ACC112 (cell line): Measurements from ENCODE around the gene DOCK9.
A peak's percentile ranks its signal among the peaks of the same experiment; 100 is the strongest.

Experiments used
- H2AFZ ChIP-seq: fragments of 200-600 bp; sonication (generic); one replicate; pipeline ENCODE4 v1.6.0; 2017; ENCODE audit warnings: antibody characterized with exemption, low read length; ENCODE audit not compliant: unreplicated experiment
- H3K27ac ChIP-seq: fragments of 200-600 bp; sonication (generic); 2 replicates; pipeline ENCODE4 v1.5.1; 2014; ENCODE audit warnings: low read depth, mild to moderate bottlenecking, antibody characterized with exemption, low read length, moderate library complexity
- H3K27me3 ChIP-seq: fragments of 200-600 bp; sonication (generic); 2 replicates; pipeline ENCODE4 v1.6.1; 2014; ENCODE audit warnings: mild to moderate bottlenecking, antibody characterized with exemption, low read length, moderate library complexity, mixed read lengths; ENCODE audit not compliant: insufficient read depth
- H3K36me3 ChIP-seq: fragments of 200-600 bp; sonication (generic); 2 replicates; pipeline ENCODE4 v1.6.1; 2016; ENCODE audit warnings: mild to moderate bottlenecking, antibody characterized with exemption, low read length, moderate library complexity, mixed read lengths; ENCODE audit not compliant: insufficient read depth
- H3K4me1 ChIP-seq: fragments of 200-600 bp; sonication (generic); one replicate; pipeline ENCODE4 v1.6.1; 2016; ENCODE audit warnings: low read length, mixed read lengths; ENCODE audit not compliant: insufficient read depth, unreplicated experiment, control insufficient read depth
- H3K4me3 ChIP-seq: fragments of 200-600 bp; sonication (generic); 2 replicates; pipeline ENCODE4 v1.5.1; 2014; ENCODE audit warnings: mild to moderate bottlenecking, low read depth, low read length
- H3K79me2 ChIP-seq: fragments of 200-600 bp; sonication (generic); one replicate; pipeline ENCODE4 v1.6.0; 2016; ENCODE audit warnings: low read length; ENCODE audit not compliant: control insufficient read depth, unreplicated experiment, insufficient read depth

The DOCK9 gene

DNA sequence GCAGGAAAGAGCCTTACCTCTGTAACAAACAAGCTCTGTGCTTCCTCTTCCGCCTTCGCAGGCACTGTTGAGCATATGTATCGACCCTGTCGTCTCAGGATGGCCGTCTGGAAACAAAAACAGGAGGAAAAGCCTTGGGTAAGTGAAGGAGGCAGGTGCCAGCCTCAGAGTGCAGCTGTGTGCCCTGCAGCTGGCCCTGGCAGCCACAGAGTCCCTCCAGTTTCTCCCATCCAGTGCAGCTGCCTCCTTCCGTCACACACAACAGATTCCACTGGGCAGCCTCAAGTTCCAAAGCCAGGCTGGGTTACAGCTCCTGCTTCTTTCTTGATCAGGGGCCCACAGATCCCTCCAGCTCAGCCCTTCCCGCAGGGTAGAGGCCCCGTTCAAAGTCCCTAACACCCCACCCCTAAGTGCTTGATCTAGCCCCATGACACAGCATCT, 47.7 kb downstream of the DOCK9 start:
- no peak overlapping the region for H2AFZ ChIP-seq
- H3K36me3 ChIP-seq, result no peaks in the 10 kb centered on the region
- H3K27ac ChIP-seq, result no peak overlapping the region
- no peaks in the 10 kb centered on the region for H3K27me3 ChIP-seq
- H3K4me1 ChIP-seq, result peaks cover 11% of the 10 kb centered on the region
- H3K4me3 ChIP-seq, result no peak overlapping the region
- no peaks in the 10 kb centered on the region for H3K79me2 ChIP-seq

DNA sequence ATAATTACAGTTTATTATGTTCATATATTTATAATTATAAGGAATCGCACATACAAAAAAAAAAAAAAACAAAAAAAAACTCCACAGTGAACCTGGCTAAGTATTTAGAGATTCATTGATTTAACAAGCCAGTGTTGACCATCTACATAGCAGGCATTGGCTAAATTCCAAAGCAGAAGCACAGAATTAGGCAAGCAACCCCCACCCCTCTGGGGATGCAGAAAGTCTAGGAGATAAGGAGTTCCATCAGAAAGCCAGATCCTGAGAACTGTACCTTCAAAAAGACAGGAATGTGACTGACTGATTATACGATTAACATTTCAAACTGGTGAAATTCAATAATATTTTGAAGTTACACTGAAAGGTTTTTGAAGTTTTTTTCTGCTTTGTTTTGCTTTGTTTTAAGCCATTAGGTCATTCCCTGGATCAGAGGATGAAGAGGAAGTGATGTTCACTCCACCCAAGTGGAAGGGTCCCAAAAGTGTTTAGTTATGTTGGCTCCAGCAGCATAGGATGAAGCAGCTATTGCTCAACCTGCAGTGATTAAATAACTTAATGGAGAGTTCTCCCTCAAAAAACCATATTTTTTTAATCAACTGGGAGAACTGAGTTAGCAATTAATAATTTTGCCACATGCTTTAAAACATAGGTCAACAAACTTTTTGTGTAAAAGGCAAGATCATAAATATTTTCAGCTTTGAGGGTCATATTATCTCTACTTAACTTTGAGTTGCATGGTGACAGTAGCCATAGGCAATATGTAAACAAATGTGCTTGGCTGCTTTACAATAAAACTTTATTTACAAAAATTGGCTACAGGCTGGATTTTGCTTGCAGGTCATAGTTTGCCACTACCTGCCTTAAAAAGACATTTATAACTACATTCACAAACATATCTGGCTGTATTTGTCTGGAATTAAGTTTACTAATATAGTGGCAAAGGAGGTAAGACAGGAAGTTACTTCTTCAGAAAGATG, 49.6 kb downstream of the DOCK9 start:
- H3K27ac ChIP-seq, result peak overlapping the region; percentile 61
- no peaks in the 10 kb centered on the region for H3K79me2 ChIP-seq
- no peaks in the 10 kb centered on the region for H3K36me3 ChIP-seq
- no peak overlapping the region for H2AFZ ChIP-seq
- H3K4me3 ChIP-seq, result no peak overlapping the region
- no peaks in the 10 kb centered on the region for H3K27me3 ChIP-seq
- peaks cover 11% of the 10 kb centered on the region for H3K4me1 ChIP-seq

DNA sequence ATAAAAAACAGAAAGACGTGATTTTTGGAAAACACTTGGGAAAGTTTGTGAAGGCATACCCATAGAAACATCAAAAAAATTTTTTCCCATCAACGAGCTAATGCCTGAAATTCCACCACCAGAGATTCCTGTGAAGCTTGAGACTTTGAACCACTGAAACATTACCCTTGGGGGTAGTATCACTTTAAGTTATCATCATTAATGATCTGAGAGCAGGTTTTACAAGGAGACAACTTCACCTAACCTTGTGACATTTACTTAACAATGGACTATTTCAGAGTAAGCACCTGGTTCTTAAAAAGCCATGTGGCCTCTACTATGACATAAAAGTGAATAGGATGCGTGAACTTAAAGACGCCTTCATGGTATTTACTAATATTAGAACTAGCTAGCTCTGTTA, 51.9 kb downstream of the DOCK9 start:
- no peak overlapping the region for H2AFZ ChIP-seq
- H3K27me3 ChIP-seq, result no peaks in the 10 kb centered on the region
- H3K36me3 ChIP-seq, result no peaks in the 10 kb centered on the region
- peaks cover 9% of the 10 kb centered on the region for H3K4me1 ChIP-seq
- H3K27ac ChIP-seq, result no peak overlapping the region
- H3K79me2 ChIP-seq, result no peaks in the 10 kb centered on the region
- no peak overlapping the region for H3K4me3 ChIP-seq

DNA sequence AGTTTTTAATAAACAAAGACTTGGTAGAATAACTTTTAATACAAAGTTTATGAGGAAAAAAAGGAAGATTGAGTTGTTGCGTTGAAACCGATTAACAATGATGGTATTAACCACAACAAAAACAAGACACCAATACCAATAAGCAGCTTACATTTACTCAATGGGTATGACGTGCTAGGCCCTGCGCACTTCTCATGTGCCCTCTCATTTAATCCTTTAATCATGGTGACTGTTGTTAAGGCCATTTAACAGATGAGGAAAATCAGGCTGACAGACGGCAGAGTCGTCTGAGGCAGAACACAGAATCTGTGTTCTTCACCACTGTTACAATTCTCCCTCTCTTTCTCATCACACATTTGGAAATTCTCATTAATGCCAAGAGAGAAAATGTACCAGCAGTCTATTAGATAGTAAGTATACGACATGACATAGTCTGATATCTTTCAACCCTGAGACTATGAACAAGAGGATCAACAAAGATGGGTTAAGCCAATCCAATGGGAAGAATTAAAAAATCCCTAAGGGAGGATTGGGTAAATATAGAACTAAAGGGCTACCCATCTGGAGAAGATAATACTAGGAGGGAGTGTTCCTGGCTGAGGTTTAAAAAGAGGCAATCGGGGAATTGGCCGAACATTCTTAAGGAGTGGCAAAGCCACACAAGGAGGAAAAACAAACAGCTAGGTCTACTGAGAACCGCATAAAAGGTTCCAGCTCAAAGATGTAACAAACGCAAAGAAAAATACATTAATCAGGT, 54.0 kb downstream of the DOCK9 start:
- no peak overlapping the region for H3K27ac ChIP-seq
- no peaks in the 10 kb centered on the region for H3K79me2 ChIP-seq
- H3K4me1 ChIP-seq, result peaks cover 9% of the 10 kb centered on the region
- H3K36me3 ChIP-seq, result no peaks in the 10 kb centered on the region
- H3K4me3 ChIP-seq, result no peak overlapping the region
- no peak overlapping the region for H2AFZ ChIP-seq
- no peaks in the 10 kb centered on the region for H3K27me3 ChIP-seq

DNA sequence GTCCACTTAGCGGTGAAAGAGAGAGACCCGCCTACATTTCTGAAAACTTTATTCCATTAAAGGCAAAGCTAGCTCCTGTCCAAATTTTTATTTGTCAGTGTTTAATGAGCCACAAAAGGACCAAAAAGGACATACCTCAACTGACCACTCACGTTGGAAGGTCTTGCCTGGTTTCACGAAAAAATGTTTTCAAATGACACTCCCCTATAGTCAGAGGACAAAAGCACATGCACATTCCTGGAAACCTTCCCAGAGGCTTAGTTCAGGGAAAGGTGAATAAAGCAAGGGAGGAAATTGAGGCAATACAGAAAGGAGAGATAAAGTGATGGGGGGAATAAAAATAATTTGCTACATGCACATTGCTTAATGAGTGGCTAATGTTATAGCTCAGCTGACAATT, 55.6 kb downstream of the DOCK9 start:
- H3K79me2 ChIP-seq, result no peaks in the 10 kb centered on the region
- no peaks in the 10 kb centered on the region for H3K36me3 ChIP-seq

DNA sequence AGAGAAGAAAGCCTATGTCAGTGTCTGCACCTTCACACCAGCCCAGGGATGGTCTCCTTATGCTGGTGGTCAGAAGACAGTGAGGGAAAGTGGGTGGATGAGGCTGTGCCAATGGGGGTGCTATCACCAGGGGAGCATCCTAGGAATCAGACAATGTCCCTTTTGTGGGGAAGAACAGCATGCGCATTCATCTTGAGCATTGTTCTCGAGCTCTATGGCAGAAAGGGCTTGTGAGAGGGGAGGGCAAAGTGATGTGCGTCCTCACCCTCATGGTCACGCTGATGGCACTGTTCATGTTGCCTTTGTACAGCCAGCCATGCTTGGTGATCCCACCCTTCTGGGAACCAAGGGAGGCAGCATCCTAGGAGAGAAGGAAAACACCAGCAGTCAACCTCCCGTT, 56.1 kb downstream of the DOCK9 start:
- Histone ChIP-seq H3K4me3 (no peak overlapping the region), H3K27me3 (no peaks in the 10 kb centered on the region), H3K36me3 (no peaks in the 10 kb centered on the region), H3K27ac (no peak overlapping the region), H3K4me1 (no peaks in the 10 kb centered on the region), H3K79me2 (no peaks in the 10 kb centered on the region), H2AFZ (no peak overlapping the region)

More for the DNA sequence above, 55.6 kb downstream of the DOCK9 start:
- H3K27me3 ChIP-seq, result no peaks in the 10 kb centered on the region
- no peak overlapping the region for H3K4me3 ChIP-seq
- H3K27ac ChIP-seq, result no peak overlapping the region
- H2AFZ ChIP-seq, result no peak overlapping the region
- H3K4me1 ChIP-seq, result no peaks in the 10 kb centered on the region

DNA sequence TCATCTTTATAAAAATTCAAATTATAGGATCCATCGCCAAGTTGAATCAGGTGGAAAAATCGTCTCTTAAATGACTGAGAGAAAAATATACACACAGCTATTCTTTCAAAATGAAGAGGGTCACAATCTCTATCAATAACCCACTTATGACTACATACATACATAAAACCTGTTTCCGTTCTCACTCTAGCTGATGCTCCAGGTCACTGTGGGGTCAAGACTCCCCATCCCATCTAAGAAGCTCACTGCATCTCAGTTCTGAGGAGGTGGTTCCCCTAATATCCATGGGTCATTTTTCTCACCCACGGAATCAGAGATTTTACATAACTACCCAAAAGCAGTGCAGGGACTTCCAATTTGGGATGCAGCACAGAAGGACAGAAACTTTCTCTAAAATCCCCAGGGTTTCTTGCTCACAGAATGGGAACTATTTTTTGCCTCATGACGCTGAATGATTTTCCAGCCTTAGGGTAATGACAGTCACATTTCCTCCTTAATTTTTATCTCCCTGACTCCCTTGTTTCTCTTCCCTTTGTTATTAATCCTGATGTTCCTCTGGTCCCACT, 56.8 kb downstream of the DOCK9 start:
- Histone ChIP-seq H3K36me3 (no peaks in the 10 kb centered on the region), H2AFZ (no peak overlapping the region), H3K27me3 (no peaks in the 10 kb centered on the region), H3K4me1 (no peaks in the 10 kb centered on the region), H3K27ac (no peak overlapping the region), H3K79me2 (no peaks in the 10 kb centered on the region), H3K4me3 (no peak overlapping the region)

DNA sequence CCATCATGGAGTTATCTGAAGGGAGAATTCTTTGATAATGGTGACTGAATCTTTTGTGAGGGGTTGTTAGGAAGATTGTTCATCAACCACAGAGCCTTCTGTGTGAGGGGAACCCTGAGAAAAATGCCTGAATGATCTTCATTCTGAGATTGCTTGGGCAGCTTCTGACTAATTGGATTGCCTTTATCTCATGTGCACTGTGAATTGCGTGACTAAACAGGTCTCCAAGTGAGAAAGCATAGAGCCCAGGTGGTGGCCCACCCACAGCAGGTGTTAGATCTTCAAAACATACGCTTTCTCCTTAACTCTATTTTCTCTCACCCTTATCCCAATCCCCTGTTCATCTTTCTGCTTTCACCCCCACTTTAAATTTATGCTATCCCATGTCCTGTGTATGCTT, 58.3 kb downstream of the DOCK9 start:
- Histone ChIP-seq H2AFZ (no peak overlapping the region), H3K27ac (no peak overlapping the region), H3K79me2 (no peaks in the 10 kb centered on the region), H3K4me1 (no peaks in the 10 kb centered on the region), H3K36me3 (no peaks in the 10 kb centered on the region), H3K27me3 (no peaks in the 10 kb centered on the region), H3K4me3 (no peak overlapping the region)

DNA sequence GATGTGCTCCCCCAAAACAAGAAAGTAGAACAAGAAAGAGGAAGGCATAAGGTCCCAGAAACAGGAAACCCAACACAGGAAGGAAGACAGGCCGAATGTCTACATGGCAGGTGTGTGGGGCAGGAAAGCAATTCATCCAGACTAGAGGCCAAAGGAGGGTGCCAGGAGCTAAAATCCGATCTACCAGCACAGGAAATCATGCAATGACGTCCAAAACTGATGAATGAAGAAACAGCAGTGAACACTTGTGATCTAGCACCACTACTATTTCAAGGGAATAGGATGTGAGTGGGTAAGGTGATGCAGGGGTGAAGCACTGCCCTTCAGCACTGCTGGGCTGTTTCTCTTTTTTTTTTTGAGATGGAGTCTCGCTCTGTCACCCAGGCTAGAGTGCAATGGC, 59.1 kb downstream of the DOCK9 start:
- Histone ChIP-seq H3K4me3 (no peak overlapping the region), H3K4me1 (no peaks in the 10 kb centered on the region), H3K36me3 (no peaks in the 10 kb centered on the region), H3K79me2 (no peaks in the 10 kb centered on the region), H3K27me3 (no peaks in the 10 kb centered on the region), H2AFZ (no peak overlapping the region), H3K27ac (no peak overlapping the region)

DNA sequence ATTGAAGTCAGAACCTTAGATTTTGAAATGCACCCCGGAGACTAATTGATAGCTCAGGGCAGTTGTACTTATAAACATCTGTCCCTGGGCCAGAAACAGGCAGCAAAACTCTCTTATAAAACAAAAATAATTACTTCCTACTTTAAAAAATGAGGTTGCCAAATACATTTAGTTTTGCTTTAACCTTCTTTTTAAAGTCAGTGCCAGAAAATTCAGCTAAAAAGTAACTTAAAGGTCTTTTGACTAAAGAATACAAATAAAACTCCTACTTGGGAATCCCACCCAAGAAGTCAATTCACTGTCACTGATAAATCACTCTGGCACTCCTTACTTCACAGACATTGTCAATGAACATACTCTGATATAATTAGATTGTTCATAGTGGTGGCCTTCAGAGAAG, 60.7 kb downstream of the DOCK9 start:
- Histone ChIP-seq H3K27ac (no peak overlapping the region), H3K4me3 (no peak overlapping the region), H3K79me2 (no peaks in the 10 kb centered on the region), H3K27me3 (no peaks in the 10 kb centered on the region), H2AFZ (no peak overlapping the region), H3K4me1 (no peaks in the 10 kb centered on the region), H3K36me3 (no peaks in the 10 kb centered on the region)
